GM12878 (cell line): ENCODE results near the gene TRAPPC12. TPM values are rescaled to one million over a fixed set of nuclear protein-coding genes. Genes with fewer than 3 reads are reported as not detected.

ENCODE experiments used
- ATAC-seq: fragments of 200-7000 bp; cut with Tn5 transposase; 3 replicates; pipeline ENCODE4 v1.9.1; 2020; ENCODE audit warnings: mild to moderate bottlenecking, moderate library complexity
- BruUV-seq: library from RNA; stranded (reverse); fragments of 400-500 nt; replicated peaks from 2 replicates; lab custom pipeline; 2021; lab: Mats Ljungman, UMichigan
- CTCF ChIA-PET: fragments of 300-600 bp; sonication (Branson Sonifier 250); formaldehyde crosslinking; extraction: SDS; loops from one replicate; lab custom pipeline; 2021; ENCODE audit warnings: inconsistent platforms; lab: Yijun Ruan, JAX
- POLR2A ChIA-PET: fragments of 350-600 bp; formaldehyde crosslinking; extraction: SDS; loops from one replicate; lab custom pipeline; 2021; ENCODE audit warnings: inconsistent platforms; lab: Charles Lee
- RAD21 ChIA-PET: fragments of 300-600 bp; sonication (Branson Sonifier 250); formaldehyde crosslinking; loops from one replicate; lab custom pipeline; 2023; ENCODE audit warnings: antibody characterized with exemption; ENCODE audit not compliant: unreplicated experiment; lab: Charles Lee
- SMC1A ChIA-PET: fragments of 300-600 bp; sonication (Branson Sonifier 250); formaldehyde crosslinking; loops from one replicate; lab custom pipeline; 2023; ENCODE audit not compliant: unreplicated experiment, uncharacterized antibody; lab: Charles Lee
- DNase-seq: peaks from one replicate; pipeline ENCODE4 v3.0.0-alpha.2; 2011; ENCODE audit warnings: low read depth, low spot score
- FAIRE-seq: peaks from 3 replicates; lab custom pipeline; 2011; peaks lifted over from hg19 to GRCh38; lab: Jason Lieb, UNC
- H2AFZ ChIP-seq: 2 replicates; pipeline ENCODE4 v1.6.0; 2011; ENCODE audit warnings: low read depth, low read length, control low read depth; ENCODE audit not compliant: control insufficient read depth
- H3K27ac ChIP-seq: 2 replicates; pipeline ENCODE4 v1.5.1; 2011; ENCODE audit warnings: control low read depth; ENCODE audit not compliant: control insufficient read depth, insufficient read depth
- H3K27me3 ChIP-seq, 2 experiments: replicated peaks in 1 of 2; 2 replicates each; pipeline versions ENCODE4 v1.6.0 to v1.6.1; 2011; ENCODE audit warnings: low read length in 1 of 2; ENCODE audit not compliant: control insufficient read depth in 2 of 2, insufficient read depth in 2 of 2
- H3K36me3 ChIP-seq, 2 experiments: 2 replicates each; pipeline ENCODE4 v1.5.1; 2011; ENCODE audit warnings: low read length in 1 of 2; ENCODE audit not compliant: control insufficient read depth in 2 of 2, insufficient read depth in 2 of 2
- H3K4me1 ChIP-seq: 2 replicates; pipeline ENCODE4 v1.6.1; 2011; ENCODE audit warnings: mild to moderate bottlenecking, low read length, moderate library complexity, mixed read lengths; ENCODE audit not compliant: control insufficient read depth, insufficient read depth
- H3K4me2 ChIP-seq: 2 replicates; pipeline ENCODE4 v1.6.0; 2011; ENCODE audit warnings: control low read depth; ENCODE audit not compliant: control insufficient read depth, insufficient read depth
- H3K4me3 ChIP-seq: fragments of 200-600 bp; sonication (generic); 2 replicates; pipeline ENCODE4 v1.5.1; 2016
- H3K79me2 ChIP-seq: 2 replicates; pipeline ENCODE4 v1.6.0; 2011; ENCODE audit warnings: low read length; ENCODE audit not compliant: control insufficient read depth, insufficient read depth
- H3K9ac ChIP-seq: 2 replicates; pipeline ENCODE4 v1.8.0; 2011; ENCODE audit warnings: low read length, control low read depth, mixed read lengths; ENCODE audit not compliant: control insufficient read depth, insufficient read depth
- H3K9me3 ChIP-seq: replicated peaks from 3 replicates; pipeline ENCODE4 v1.5.1; 2011; ENCODE audit warnings: mild to moderate bottlenecking, low read length; ENCODE audit not compliant: control insufficient read depth, insufficient read depth
- H4K20me1 ChIP-seq: 2 replicates; pipeline ENCODE4 v1.6.0; 2011; ENCODE audit not compliant: control insufficient read depth, insufficient read depth
- CHD4 ChIP-seq: fragments of 200-600 bp; sonication (generic); IDR thresholded peaks from 2 replicates; pipeline ENCODE4 v1.6.1; 2016; ENCODE audit warnings: mild to moderate bottlenecking
- CREB1 ChIP-seq: IDR thresholded peaks from 2 replicates; pipeline ENCODE4 v1.6.1; 2012; ENCODE audit warnings: low read depth, mild to moderate bottlenecking, inconsistent platforms
- JUNB ChIP-seq: IDR thresholded peaks from 2 replicates; pipeline ENCODE4 v1.6.1; 2016; ENCODE audit warnings: antibody characterized with exemption, mild to moderate bottlenecking
- LARP7 ChIP-seq: fragments of 450-650 bp; IDR thresholded peaks from 2 replicates; pipeline ENCODE4 v1.6.1; 2017; ENCODE audit warnings: mild to moderate bottlenecking
- TARDBP ChIP-seq: IDR thresholded peaks from 2 replicates; pipeline ENCODE4 v1.6.1; 2016; ENCODE audit warnings: borderline replicate concordance
- ZSCAN29 ChIP-seq: fragments of 450-650 bp; IDR thresholded peaks from 2 replicates; pipeline ENCODE4 v1.6.1; 2017; ENCODE audit warnings: mild to moderate bottlenecking, moderate library complexity
- WGBS: methylation state at CpG from one replicate; pipeline ENCODE4 v1.1.6; 2016; ENCODE audit warnings: low lambda C conversion rate; ENCODE audit not compliant: insufficient replicate concordance, insufficient coverage; ENCODE audit errors: missing lambda C conversion rate; 5-methylcytosine and 5-hydroxymethylcytosine counted together
- in situ Hi-C: fragments of 300-500 bp; cut with MboI; formaldehyde crosslinking; loops from 9 replicates; pipeline ENCODE4 v1.14.3; 2018; ENCODE audit warnings: mixed read lengths
- intact Hi-C: fragments of 100-400 bp; cut with micrococcal nuclease; formaldehyde crosslinking; loops from one replicate; pipeline ENCODE4 v1.14.2; 2022; ENCODE audit not compliant: unreplicated experiment
- polyA plus RNA-seq, 11 experiments: library from polyadenylated mRNA; depleted of rRNA in 4 of 11; unstranded in 6 of 11; stranded (reverse) in 5 of 11; fragments of >200 nt; fragmentation: Nextera tagmentation in 4 of 11; fragmentation: Illumina TruSeq in 1 of 11; extraction: Ambion mirVana in 4 of 11; extraction: Trizol in 1 of 11; gene quantifications; 1 replicate in 1 of 11; 2 replicates in 10 of 11; pipeline versions ENCODE4 v1.2.1 to v1.2.3, GENCODE V29; 2011 to 2016; ENCODE audit warnings: inconsistent platforms in 2 of 11, missing spikeins in 2 of 11, low read depth in 1 of 11
- total RNA-seq, 4 experiments: library from RNA; depleted of rRNA in 3 of 4; stranded (reverse); fragments of >200 nt in 3 of 4; fragmentation: Illumina TruSeq in 1 of 4; extraction: Trizol in 1 of 4; gene quantifications; 2 replicates each; pipeline versions ENCODE4 v1.2.1 to v1.2.3, GENCODE V29; 2013 to 2021

The TRAPPC12 gene
- total and polyA plus RNA-seq, 10 of the 15 experiments (the other 5 are each of a cell fraction or from before 2014, with no cell fraction given): 8.6 to 77.1 (median 37.4) TPM

DNA sequence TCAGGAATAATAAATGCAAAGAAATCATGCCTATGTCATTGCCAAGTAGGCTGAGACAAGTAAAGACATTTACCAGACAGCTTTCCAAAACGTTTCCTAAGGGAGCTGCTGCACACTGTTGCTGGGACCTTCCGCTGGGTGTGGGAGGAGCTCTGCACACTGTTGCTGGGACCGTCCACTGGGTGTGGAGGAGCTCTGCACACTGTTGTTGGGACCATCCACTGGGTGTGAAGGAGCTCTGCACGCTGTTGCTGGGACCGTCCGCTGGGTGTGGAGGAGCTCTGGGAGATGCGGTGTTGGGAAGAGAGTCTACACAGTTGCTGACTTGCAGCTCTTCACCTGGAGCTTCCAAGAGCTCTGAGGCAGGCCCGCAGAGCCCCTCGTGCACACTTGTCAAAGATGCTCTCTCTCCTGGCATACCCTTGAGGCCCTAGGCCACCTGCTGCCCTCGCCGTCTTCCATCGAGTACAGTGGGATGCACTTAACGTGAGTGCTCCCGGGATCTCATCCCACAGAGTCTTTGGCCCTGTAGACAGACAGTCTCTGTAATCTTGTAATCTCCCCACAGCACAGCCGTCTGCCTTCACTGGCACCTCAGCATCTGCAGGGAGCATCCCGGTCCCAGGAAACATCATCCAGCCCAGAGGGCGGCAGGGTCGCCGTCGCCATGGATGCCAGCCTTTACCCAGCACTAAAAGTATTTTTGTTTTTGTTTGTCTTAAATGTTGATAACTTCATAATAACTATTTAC is 51.4 kb downstream of the TRAPPC12 start:
- in situ Hi-C loops (no loop called here), intact Hi-C loops (no loop called here)
- ChIA-PET POLR2A (no interaction called here), RAD21 (no interaction called here), SMC1A (no interaction called here), CTCF (no interaction called here)
- Histone ChIP-seq H3K9ac (no peak overlapping the region), H3K4me1 (peaks cover 7% of the 10 kb centered on the region; the same call in 1 of the 2 replicates), H3K27ac (no peak overlapping the region), H3K4me3 (no peak overlapping the region), H3K79me2 (no peaks in the 10 kb centered on the region), H3K27me3 (no peaks in the 10 kb centered on the region), H2AFZ (no peak overlapping the region), H3K4me2 (no peak overlapping the region), H3K36me3 (peaks cover 0 to 6% of the 10 kb centered on the region in 2 experiments; a peak in 2 of 4 replicates), H3K9me3 (no peaks in the 10 kb centered on the region), H4K20me1 (peaks cover 4% of the 10 kb centered on the region; the same call in 1 of the 2 replicates)
- no peak for ATAC-seq
- TF ChIP-seq CREB1: no peak
- no peak for TF ChIP-seq LARP7
- no peak for TF ChIP-seq ZSCAN29
- TF ChIP-seq TARDBP: no peak
- TF ChIP-seq CHD4: no peak
- BruUV-seq: no TSS peak
- DNase-seq: no peak
- no peak for FAIRE-seq
- WGBS: 97% methylated on average over 20 of the region's 20 CpGs

DNA sequence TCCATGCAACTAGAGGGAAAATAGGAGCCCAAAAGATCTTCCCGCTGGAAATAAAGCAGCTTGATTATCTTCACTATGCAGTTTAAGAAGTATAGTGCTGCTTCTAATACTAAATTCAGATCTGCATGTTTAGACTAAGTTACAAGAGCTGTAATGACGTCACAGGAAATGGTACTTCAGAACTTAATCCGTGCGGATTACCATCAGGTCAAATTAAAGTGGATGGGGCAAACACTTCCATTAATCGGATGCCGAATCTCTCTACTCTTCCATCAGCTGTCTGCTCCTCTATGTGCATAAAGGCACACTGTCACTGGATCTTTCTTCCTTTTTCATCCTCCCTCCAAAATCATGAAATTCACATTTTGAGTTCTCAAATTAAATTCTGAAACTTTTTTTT is 52.6 kb downstream of the TRAPPC12 start:
- Histone ChIP-seq H3K36me3 (peaks cover 0 to 2% of the 10 kb centered on the region in 2 experiments; a peak in 2 of 4 replicates), H3K9me3 (no peaks in the 10 kb centered on the region), H4K20me1 (peaks cover 4% of the 10 kb centered on the region; the same call in 1 of the 2 replicates), H3K27me3 (no peaks in the 10 kb centered on the region), H3K4me1 (peaks cover 1% of the 10 kb centered on the region; the same call in 1 of the 2 replicates), H3K27ac (no peak overlapping the region), H3K4me2 (no peak overlapping the region), H3K9ac (no peak overlapping the region), H3K4me3 (no peak overlapping the region), H3K79me2 (no peaks in the 10 kb centered on the region), H2AFZ (no peak overlapping the region)
- no peak for TF ChIP-seq JUNB
- POLR2A ChIA-PET: no interaction called here
- intact Hi-C loops: no loop called here
- FAIRE-seq: no peak
- in situ Hi-C loops: no loop called here
- WGBS: 95% methylated on average over 6 of the region's 6 CpGs
- RAD21 ChIA-PET: no interaction called here
- no TSS peak for BruUV-seq
- CTCF ChIA-PET: interaction anchor here (2.7 kb wide), 1 partner anchor 30 kb away, joined by 11 read pairs; no protein-coding TSS in a partner anchor
- no peak for ATAC-seq
- SMC1A ChIA-PET: no interaction called here
- no peak for DNase-seq
